Measurements from ENCODE around the gene ANTXRL. TPM values are rescaled to one million over a fixed set of nuclear protein-coding genes. Genes with fewer than 3 reads are reported as not detected.

ANTXRL gene
- not detected for total RNA-seq

- Histone ChIP-seq H3K4me1 (peaks cover 5 to 26% (median 12%) of the 10 kb centered on the region in 4 donors), H3K36me3 (no peaks in the 10 kb centered on the region), H3K9me3 (no peaks in the 10 kb centered on the region), H3K27ac (no peak within 1 kb of the TSS), H3K4me3 (no peak within 1 kb of the TSS), H3K27me3 (no peaks in the 10 kb centered on the region)
- TF ChIP-seq CTCF (IDR thresholded peaks at IDR 0.05) (no peak), POLR2A (IDR thresholded peaks at IDR 0.05) (no peak)
- DNase-seq (ENCODE audit: low spot score in 2 of 2): no peak
- 92 to 98% methylated on average over 7 to 8 of the region's 8 CpGs for WGBS, 2 donors
Measured at GRCh38 chr10:46286991-46287693, at the start of gene ANTXRL. TSS of gene ANTXRL (plus strand) at chr10:46286997. CDS start at chr10:46287263, 266 bp downstream.

GRCh38 chr10:46237815-46238510, 48.8 kb upstream of the ANTXRL start:
- TF ChIP-seq EP300 (IDR thresholded peaks at IDR 0.05) (no peak), POLR2A (IDR thresholded peaks at IDR 0.05) (no peak), CTCF (IDR thresholded peaks at IDR 0.05) (no peak)
- H3K4me1 ChIP-seq: no peaks in the 10 kb centered on the region
- no peaks in the 10 kb centered on the region for H3K27me3 ChIP-seq
- no peak for DNase-seq (ENCODE audit: low spot score in 2 of 2)
- no peaks in the 10 kb centered on the region for H3K36me3 ChIP-seq
- no peak overlapping the region for H3K4me3 ChIP-seq
- no peak overlapping the region for H3K27ac ChIP-seq
- 85 to 90% methylated on average over 3 of the region's 3 CpGs for WGBS, 2 donors
- peaks cover 0 to 16% (median 4%) of the 10 kb centered on the region in 4 donors for H3K9me3 ChIP-seq

- H3K9me3 ChIP-seq: peaks cover 0 to 18% (median 4%) of the 10 kb centered on the region in 4 donors
- no peak for TF ChIP-seq POLR2A (IDR thresholded peaks at IDR 0.05)
- no peak for TF ChIP-seq CTCF (IDR thresholded peaks at IDR 0.05)
- no peak for TF ChIP-seq EP300 (IDR thresholded peaks at IDR 0.05)
- H3K36me3 ChIP-seq: no peaks in the 10 kb centered on the region
- DNase-seq (ENCODE audit: low spot score in 2 of 2): no peak
- no peak overlapping the region for H3K4me3 ChIP-seq
- no peak overlapping the region for H3K27ac ChIP-seq
- H3K27me3 ChIP-seq: no peaks in the 10 kb centered on the region
- H3K4me1 ChIP-seq: no peaks in the 10 kb centered on the region
Measured at GRCh38 chr10:46239247-46239646, 47.5 kb upstream of the ANTXRL start.

GRCh38 chr10:46239993-46240683, 46.7 kb upstream of the ANTXRL start:
- WGBS, 2 donors: 90 to 93% methylated on average over 2 of the region's 2 CpGs
- no peaks in the 10 kb centered on the region for H3K27me3 ChIP-seq
- H3K4me1 ChIP-seq: no peaks in the 10 kb centered on the region
- H3K9me3 ChIP-seq: peaks cover 0 to 18% (median 4%) of the 10 kb centered on the region in 4 donors
- H3K36me3 ChIP-seq: no peaks in the 10 kb centered on the region
- H3K4me3 ChIP-seq: no peak overlapping the region
- no peak for DNase-seq (ENCODE audit: low spot score in 2 of 2)
- TF ChIP-seq CTCF (IDR thresholded peaks at IDR 0.05) (no peak), EP300 (IDR thresholded peaks at IDR 0.05) (no peak)
- no peak overlapping the region for H3K27ac ChIP-seq

Measured in tibial nerve (tissue), 4 donors.